ENCODE data around the gene RREB1. TPM values are rescaled to one million over a fixed set of nuclear protein-coding genes. Genes with fewer than 3 reads are reported as not detected.

RREB1 gene
- total and polyA plus RNA-seq, 2 experiments from 2014 or later, result 8.5 to 25.5 TPM

- TF ChIP-seq REST (IDR thresholded peaks at IDR 0.05; ENCODE audit: unreplicated experiment), result no peak
- no peak for TF ChIP-seq CTCF (conservative IDR thresholded peaks at IDR 0.05; ENCODE audit: low read depth in 2 of 2)
- no peak for TF ChIP-seq ZNF114 (CRISPR knock-in tag; IDR thresholded peaks at IDR 0.05)
Observed at GRCh38 chr6:7134999-7135745, 27.4 kb downstream of the RREB1 start (continued).

GRCh38 chr6:7135755-7136154 lies 28.0 kb downstream of the RREB1 start:
- H3F3A ChIP-seq (replicated peaks; ENCODE audit: low read depth), result no peaks in the 10 kb centered on the region
- peaks cover 30% of the 10 kb centered on the region for H3K4me1 ChIP-seq (ENCODE audit: insufficient read depth)
- no peak overlapping the region for H3K4me3 ChIP-seq
- ATAC-seq, result no peak
- DNase-seq (ENCODE audit: low spot score), result no peak
- Mint-ChIP-seq H3K27me3 (ENCODE audit: insufficient read depth, low read depth, poor library complexity) (peaks cover 2% of the 10 kb centered on the region), H3K27ac (no peak overlapping the region; the same call in 1 of the 2 replicates), H3K4me1 (peaks cover 43% of the 10 kb centered on the region), H3K36me3 (ENCODE audit: low read depth) (no peaks in the 10 kb centered on the region), H3K9me3 (no peaks in the 10 kb centered on the region), H3K4me3 (no peak overlapping the region)
- no peaks in the 10 kb centered on the region for H3K36me3 ChIP-seq (ENCODE audit: insufficient read depth)
- H3K79me2 ChIP-seq (replicated peaks; ENCODE audit: insufficient read depth), result peaks cover 75% of the 10 kb centered on the region
- H4K20me1 ChIP-seq (replicated peaks; ENCODE audit: insufficient read depth), result peaks cover 3% of the 10 kb centered on the region; the same call in 1 of the 2 replicates
- no peak overlapping the region for H3K4me2 ChIP-seq
- no peaks in the 10 kb centered on the region for H3K9me2 ChIP-seq (ENCODE audit: insufficient read depth)
- no peak overlapping the region for H3K27ac ChIP-seq (ENCODE audit: low read depth)
- no peak for TF ChIP-seq EZH2 (IDR thresholded peaks at IDR 0.05; ENCODE audit: low read depth, unreplicated experiment)
- no peaks in the 10 kb centered on the region for H3K27me3 ChIP-seq (ENCODE audit: insufficient read depth)
- no peak overlapping the region for H2AFZ ChIP-seq

- H3K27ac ChIP-seq (ENCODE audit: low read depth), result no peak overlapping the region
- no peak for TF ChIP-seq ZNF462 (CRISPR knock-in tag; IDR thresholded peaks at IDR 0.05)
Observed at GRCh38 chr6:7136859-7137334, 29.1 kb downstream of the RREB1 start.

More at GRCh38 chr6:7136859-7137334, 29.1 kb downstream of the RREB1 start:
- Histone ChIP-seq H3K4me3 (no peak overlapping the region), H3F3A (replicated peaks; ENCODE audit: low read depth) (no peaks in the 10 kb centered on the region), H3K4me2 (0 out of 2 replicates have a peak overlapping the region, but pooled peaks have one; percentile 1), H2AFZ (no peak overlapping the region), H4K20me1 (replicated peaks; ENCODE audit: insufficient read depth) (peaks cover 3% of the 10 kb centered on the region; the same call in 1 of the 2 replicates), H3K4me1 (ENCODE audit: insufficient read depth) (peaks cover 30% of the 10 kb centered on the region), H3K36me3 (ENCODE audit: insufficient read depth) (no peaks in the 10 kb centered on the region), H3K79me2 (replicated peaks; ENCODE audit: insufficient read depth) (peaks cover 70% of the 10 kb centered on the region), H3K9me2 (ENCODE audit: insufficient read depth) (no peaks in the 10 kb centered on the region), H3K27me3 (ENCODE audit: insufficient read depth) (no peaks in the 10 kb centered on the region)
- ATAC-seq (peak; percentile 3; the same call in 1 of the 3 replicates), DNase-seq (ENCODE audit: low spot score) (no peak)
- Mint-ChIP-seq H3K4me3 (peak overlapping the region; percentile 10; the same call in 2 of the 3 replicates), H3K9me3 (no peaks in the 10 kb centered on the region), H3K27ac (no peak overlapping the region), H3K36me3 (ENCODE audit: low read depth) (no peaks in the 10 kb centered on the region), H3K4me1 (peaks cover 51% of the 10 kb centered on the region), H3K27me3 (ENCODE audit: insufficient read depth, low read depth, poor library complexity) (peaks cover 2% of the 10 kb centered on the region)

All from GM23338 (cell line).